Islet of Langerhans (tissue), 1 donor: ENCODE data around the gene TBC1D1.

ENCODE experiments used
- FAIRE-seq: peaks from one replicate; lab custom pipeline; 2011; peaks lifted over from hg19 to GRCh38; lab: Jason Lieb, UNC

TBC1D1 gene

DNA sequence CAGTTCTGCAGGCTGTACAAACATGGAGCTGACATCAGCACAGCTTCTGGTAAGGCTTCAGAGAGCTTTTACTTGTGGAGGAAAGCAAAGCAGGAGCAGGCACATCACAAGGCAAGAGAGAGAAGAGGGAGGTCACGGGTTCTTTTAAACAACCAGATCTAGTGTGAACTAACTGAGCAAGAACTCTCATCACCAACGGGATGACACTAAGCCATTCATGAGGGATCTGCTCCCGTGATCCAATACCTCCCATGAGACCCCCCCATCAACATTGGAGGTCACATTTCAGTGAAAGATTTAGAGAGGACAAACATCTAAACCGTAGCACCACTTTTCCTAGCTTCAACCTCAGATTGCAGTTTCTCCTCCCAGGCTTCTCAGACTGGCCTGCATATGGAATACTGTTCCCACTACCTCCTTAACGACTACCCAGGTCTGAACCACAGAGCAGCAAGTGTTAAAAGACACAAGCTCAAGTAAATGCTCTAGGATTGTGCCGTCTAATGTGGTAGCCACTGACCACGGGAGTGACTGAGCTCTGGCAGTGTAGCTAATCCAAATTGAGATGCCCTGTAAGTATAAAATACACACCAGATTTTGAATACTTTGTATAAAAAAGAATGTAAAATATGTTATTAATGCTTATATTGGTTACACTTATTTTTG lies 262.0 kb downstream of the TBC1D1 start:
- no peak for FAIRE-seq

DNA sequence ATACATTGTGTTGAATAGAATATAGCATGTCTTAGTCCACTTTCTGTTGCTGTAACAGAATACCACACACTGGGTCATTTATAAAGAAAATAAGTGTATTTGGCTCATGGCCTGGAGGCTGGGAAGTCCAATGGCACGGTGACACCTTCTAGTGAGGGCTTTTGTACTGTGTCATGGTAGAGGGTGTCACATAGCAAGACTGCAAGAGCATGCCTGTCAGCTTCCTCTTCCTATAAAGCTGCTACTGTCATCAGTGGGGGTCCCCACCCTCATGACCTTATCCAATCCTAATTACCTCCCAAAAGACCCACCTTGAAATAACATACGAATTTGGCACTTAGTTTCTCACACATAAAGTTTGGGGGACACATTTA lies 262.5 kb downstream of the TBC1D1 start:
- no peak for FAIRE-seq

DNA sequence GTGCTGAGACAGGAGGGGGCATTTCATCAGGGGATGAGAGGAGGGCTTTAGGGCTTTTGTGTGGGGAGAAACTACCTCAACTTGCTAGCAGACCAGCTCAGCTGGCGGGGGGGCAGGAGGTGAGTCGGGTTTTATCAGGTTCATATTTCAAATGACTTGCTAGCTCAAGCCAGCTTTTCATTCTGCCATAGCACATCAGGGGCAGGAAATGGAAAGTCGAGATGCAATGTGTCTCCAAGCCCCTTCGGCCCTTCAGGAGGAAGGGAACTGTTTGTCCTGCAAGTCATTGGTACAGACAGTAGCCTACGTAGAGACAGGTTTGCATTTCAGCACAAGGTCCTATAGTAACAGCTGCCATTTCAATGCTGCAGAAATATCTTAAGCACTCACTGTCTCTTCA lies 263.4 kb downstream of the TBC1D1 start:
- FAIRE-seq: no peak

DNA sequence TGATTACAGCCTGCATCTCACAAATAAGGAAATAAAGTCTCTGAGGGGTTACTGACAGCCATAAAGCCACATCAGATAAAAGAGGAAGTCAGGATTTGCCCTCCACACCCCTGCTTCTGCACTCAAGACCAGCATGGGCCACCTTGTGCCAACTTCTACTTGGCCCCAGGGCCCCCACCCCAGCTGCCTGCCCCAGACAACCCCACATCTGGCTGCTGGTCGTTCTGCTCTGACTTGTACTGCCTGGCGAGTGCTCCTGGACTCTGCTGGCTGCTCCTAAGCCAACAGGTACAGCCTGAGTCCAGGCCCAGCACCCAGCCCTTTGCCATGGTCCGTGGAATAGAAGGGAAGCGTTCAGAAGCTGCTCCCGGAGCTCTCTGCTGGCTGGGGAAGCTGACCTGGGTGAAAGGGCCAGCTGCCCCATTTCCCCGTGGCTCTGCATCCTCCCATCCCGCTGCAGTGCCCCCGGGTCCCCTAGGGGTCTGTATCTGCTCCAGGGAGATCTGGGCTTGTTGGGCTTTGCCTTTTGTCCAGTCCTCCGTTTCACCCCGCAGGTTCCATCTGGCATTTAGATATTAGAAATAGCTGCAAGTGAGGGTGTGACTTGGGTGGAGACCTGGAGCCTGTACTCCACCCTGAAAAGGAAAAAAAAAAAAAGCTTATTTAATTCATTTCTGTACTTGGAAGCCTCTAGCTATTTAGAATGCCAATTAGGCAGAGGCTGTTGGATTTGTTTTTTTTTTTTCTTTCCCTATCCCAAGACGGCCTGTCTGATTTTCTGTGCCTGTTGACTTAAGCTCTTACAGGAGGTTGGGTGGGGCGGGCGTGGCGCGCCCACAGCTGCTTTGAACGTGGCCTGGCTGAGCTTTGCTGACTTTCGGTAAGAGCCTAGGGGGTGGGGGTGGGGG lies 264.1 kb downstream of the TBC1D1 start:
- no peak for FAIRE-seq

DNA sequence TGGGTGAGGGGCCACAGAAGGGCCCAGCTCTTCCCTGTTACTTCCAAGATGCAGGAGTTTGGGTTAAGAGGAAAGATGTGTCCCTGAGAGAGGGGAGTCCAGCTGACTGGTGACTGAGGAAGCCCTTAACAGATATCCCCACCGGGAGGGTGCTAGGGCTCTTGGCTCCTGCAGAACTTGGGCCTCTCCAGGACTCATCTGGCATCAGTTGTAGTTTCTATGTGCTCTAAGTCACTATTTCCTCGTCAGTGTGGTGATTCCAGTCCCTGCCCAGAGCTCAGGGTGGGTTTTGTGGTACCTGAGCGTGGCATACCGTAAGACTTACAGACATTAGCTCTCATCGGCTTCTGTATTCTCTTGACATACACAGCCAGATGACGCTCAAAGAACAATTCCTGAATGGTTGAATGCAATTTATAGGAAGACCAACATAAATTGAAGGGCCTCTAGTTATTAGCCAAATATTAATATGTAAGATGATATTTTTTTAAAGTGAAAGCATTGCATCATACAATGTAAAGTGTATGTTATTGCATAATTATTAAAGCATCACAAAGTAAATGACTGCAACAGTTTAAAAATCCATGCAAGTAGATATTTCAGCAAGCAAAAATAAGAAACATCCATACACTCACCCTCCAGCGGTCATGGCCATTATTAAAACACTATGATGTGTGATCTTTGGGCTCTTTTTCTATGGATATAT lies 264.9 kb downstream of the TBC1D1 start:
- no peak for FAIRE-seq

DNA sequence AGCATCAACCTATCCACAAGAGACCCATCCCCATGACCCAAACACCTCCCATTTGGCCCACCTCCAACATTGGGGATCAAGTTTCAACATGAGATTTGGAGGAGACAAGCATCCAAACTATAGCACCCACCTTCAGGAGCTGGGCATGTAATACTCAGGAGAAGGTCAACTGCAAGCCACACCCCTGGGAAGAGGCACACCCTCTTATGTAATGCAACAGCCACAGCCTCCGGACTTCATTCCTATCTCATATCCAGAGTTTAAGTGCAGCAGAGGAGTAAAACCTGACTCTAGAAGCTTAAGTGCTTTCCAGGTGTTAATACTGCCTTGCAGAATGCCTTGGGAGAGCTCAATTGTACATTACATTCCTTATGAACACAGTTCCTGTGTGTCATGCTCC lies 266.7 kb downstream of the TBC1D1 start:
- no peak for FAIRE-seq

GRCh38 chr4:38160487-38161207 lies 269.8 kb downstream of the TBC1D1 start:
- FAIRE-seq: peak; percentile 92

DNA sequence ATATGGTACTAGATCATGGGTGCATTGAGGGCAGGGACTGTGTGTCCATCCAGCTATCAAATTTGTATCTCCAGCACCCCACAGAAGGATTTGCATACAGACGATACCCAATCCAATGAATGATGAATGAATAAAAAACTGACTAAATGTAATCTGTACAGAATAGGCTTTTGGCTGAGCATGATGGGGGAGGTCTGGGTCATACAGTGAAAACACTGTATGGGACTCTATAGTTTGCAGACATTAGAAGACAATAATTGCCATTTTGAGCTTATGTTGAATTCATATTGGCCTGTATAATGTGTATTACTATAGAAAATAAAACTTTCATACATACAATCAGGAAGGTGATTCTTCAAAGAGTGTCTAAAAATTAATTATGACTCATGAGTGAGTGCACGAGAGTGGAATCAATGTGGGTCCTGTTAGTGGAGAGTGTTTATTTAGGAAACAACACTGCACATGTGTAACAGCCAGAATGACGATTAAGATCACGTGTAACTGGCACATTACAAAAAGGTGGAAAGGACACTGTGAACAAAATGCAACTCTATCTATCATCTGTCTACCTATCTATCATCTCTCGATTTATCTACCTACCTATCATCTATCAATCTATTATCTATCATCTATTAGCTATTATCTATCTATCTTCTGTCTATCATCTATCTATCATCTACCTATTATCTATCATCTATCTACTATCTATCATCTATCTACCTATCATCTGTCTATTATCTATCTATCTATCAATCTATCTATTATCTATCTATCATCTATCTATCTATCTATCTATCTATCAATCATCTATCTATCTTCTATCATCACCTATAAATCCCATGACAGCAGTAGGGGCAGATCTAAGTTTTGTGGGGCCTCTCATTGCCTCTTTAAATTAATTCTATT lies 270.6 kb downstream of the TBC1D1 start:
- FAIRE-seq: no peak

DNA sequence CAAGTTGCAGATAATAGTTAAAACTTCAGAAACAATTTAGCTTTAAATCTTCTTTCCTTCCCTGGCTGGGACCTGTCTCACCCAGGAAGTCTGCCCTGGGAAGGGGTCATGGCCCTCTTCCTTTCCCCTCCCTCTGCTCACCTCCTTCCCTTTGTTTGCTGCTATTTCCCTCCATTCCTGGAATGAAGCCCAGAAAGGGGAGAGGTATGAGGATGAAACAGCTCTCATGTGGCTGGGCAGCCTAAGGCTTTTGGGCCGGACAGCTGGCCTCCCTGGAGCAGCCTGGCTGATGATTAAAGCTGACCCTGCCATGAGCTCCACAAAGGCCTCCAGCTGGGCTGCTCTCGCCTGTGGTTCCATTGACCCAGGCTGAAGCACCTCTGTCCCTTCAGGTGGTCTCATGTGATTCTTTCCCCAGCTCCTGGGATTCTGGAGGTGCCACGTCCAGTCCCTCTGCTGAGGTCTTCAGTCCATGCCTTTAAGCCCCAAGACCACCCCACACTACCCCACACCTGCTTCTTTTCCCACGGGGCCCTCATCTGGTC lies 271.4 kb downstream of the TBC1D1 start:
- FAIRE-seq: no peak

GRCh38 chr4:38163216-38164006 lies 272.5 kb downstream of the TBC1D1 start:
- FAIRE-seq: peak; percentile 53

GRCh38 chr4:38164346-38164745 lies 273.5 kb downstream of the TBC1D1 start:
- no peak for FAIRE-seq

DNA sequence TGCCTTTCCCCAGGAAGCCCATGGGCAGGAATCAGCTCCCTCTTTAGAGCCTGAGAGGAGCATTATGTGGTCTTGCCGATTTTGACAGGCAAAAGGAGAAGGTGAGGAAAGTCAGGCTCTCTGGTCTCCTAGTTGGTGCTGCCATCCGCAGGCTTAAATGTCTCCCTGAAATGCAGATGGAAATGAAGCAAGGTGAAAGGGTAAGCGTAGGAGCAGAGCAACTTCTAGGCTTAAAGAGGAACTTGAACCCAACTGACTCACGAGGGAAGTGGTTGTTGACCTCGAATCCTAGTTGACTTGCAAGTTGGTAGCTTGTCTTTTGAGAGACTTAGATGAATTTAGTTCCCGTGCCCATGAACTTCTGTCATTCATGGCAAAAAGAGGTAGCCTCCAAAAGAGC lies 275.2 kb downstream of the TBC1D1 start:
- FAIRE-seq: no peak

GRCh38 chr4:38166768-38167167 lies 275.9 kb downstream of the TBC1D1 start:
- no peak for FAIRE-seq

DNA sequence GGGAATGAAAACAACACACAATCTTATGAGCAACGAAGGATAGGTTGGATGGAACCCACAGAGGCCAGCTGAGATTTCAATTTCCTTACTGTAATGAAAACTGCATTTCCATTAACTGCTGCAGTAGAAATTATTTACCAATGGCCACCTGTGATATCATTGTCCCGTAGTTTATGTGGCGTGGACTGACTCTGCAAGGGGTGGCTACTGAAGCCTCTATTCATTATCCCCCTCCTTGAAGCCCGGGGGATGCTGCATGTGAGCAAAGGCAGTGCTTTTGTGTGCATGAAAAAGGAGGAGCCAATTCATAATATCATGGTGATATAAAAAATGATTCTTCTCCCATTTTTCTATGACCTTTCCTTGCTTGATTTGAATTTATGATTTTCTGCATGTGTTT lies 277.1 kb downstream of the TBC1D1 start:
- FAIRE-seq: no peak

GRCh38 chr4:38169524-38169923 lies 278.6 kb downstream of the TBC1D1 start:
- no peak for FAIRE-seq

- no peak for FAIRE-seq
Measured at GRCh38 chr4:38170338-38171169, 279.7 kb downstream of the TBC1D1 start.

- FAIRE-seq: no peak
Measured at GRCh38 chr4:38172078-38172477, 281.2 kb downstream of the TBC1D1 start.

DNA sequence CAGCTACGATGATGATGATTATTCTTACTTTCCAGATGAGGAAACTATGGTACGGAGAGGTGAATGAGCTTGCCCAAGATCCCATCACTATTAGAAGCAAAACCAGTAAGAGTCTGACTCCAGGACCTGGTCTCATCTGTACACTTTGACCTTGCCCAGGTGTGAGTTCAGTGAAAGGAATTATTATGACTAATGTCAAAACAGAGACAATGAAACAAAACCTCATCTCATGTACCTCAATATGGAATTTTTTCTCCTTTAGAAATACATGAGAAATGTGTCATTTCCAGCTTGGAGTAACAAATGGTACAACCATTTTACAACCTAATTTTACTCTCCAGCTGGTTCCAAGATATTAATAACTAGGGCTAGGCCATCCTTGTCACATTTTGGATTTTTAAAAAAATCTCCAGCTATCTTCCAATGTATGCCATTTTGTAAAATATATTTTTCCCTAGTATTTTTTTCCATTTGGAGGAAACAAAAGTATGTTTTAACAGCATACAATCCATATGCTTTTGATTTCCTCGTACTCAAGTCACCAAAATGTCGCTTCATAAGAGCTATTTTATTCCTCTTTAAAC lies 283.1 kb downstream of the TBC1D1 start:
- FAIRE-seq: no peak

- no peak for FAIRE-seq
Measured at GRCh38 chr4:38174801-38175200, 283.9 kb downstream of the TBC1D1 start.
